Glutamatergic neuron (in vitro differentiated cells): ENCODE results near the gene SIL1. TPM values are rescaled to one million over a fixed set of nuclear protein-coding genes. Genes with fewer than 3 reads are reported as not detected.

ENCODE experiments used
- DNase-seq: peaks from one replicate; pipeline ENCODE4 v3.0.0; 2022
- H3K27ac Mint-ChIP-seq: one replicate; pipeline ENCODE4 v1.8.0; 2020; ENCODE audit warnings: mild to moderate bottlenecking, mixed read lengths, inconsistent platforms; ENCODE audit not compliant: unreplicated experiment
- H3K27me3 Mint-ChIP-seq: one replicate; pipeline ENCODE4 v1.8.0; 2020; ENCODE audit warnings: mild to moderate bottlenecking, moderate library complexity, mixed read lengths, inconsistent platforms; ENCODE audit not compliant: unreplicated experiment
- H3K36me3 Mint-ChIP-seq: one replicate; pipeline ENCODE4 v1.8.0; 2020; ENCODE audit warnings: mild to moderate bottlenecking, mixed read lengths, inconsistent platforms; ENCODE audit not compliant: unreplicated experiment
- H3K4me1 Mint-ChIP-seq: one replicate; pipeline ENCODE4 v1.8.0; 2020; ENCODE audit warnings: mild to moderate bottlenecking, low read depth, mixed read lengths, inconsistent platforms; ENCODE audit not compliant: unreplicated experiment
- H3K4me3 Mint-ChIP-seq: one replicate; pipeline ENCODE4 v1.8.0; 2020; ENCODE audit warnings: mild to moderate bottlenecking, mixed read lengths, inconsistent platforms; ENCODE audit not compliant: unreplicated experiment
- H3K9me3 Mint-ChIP-seq: one replicate; pipeline ENCODE4 v1.8.0; 2020; ENCODE audit warnings: mild to moderate bottlenecking, moderate library complexity, mixed read lengths, inconsistent platforms; ENCODE audit not compliant: unreplicated experiment
- CTCF ChIP-seq: fragments of 200-600 bp; sonication (generic); IDR thresholded peaks from one replicate; pipeline ENCODE4 v1.5.0; 2021; ENCODE audit not compliant: partially characterized antibody, unreplicated experiment
- total RNA-seq: library from RNA; stranded (reverse); fragmentation: NEBNext Ultra II Directional; extraction: Animal tissue kit (Norgen Biotek cat#: 25700); gene quantifications from one replicate; pipeline ENCODE4 v1.2.1, GENCODE V29; 2021; ENCODE audit not compliant: unreplicated experiment

SIL1 gene
- total RNA-seq, 1 donor from 2014 or later, result 15.9 TPM

GRCh38 chr5:138974227-138975063, 223.7 kb downstream of the SIL1 start:
- peak overlapping the region; percentile 4 for H3K27ac Mint-ChIP-seq
- no peak for DNase-seq
- peaks cover 11% of the 10 kb centered on the region for H3K9me3 Mint-ChIP-seq

DNA sequence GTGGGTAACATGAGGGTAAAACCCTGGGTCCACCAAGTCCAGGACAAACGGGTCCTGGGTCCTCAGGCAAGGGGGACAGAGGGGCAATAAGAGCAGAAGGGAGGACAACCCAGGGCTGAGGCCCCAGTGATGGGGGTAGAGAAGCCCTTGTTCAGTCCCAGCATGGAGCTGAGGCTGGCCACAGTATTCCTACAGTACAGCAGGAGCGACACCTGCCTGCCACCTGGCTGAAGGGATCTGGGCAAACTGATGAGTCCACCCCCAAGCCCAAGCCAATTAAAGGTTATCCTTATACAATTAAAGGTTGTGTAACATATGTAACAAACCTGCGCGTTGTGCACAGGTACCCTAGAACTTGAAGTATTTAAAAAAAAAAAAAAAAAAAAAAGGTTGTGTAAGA, 225.3 kb downstream of the SIL1 start:
- Mint-ChIP-seq H3K4me1 (peaks cover 51% of the 10 kb centered on the region), H3K27me3 (peaks cover 4% of the 10 kb centered on the region), H3K9me3 (peaks cover 13% of the 10 kb centered on the region), H3K4me3 (no peak overlapping the region), H3K27ac (peak overlapping the region; percentile 91), H3K36me3 (peaks cover 3% of the 10 kb centered on the region)
- TF ChIP-seq CTCF, result no peak
- DNase-seq, result no peak

More at GRCh38 chr5:138974227-138975063, 223.7 kb downstream of the SIL1 start:
- Mint-ChIP-seq H3K4me1 (peaks cover 38% of the 10 kb centered on the region), H3K27me3 (peaks cover under 1% of the 10 kb centered on the region), H3K4me3 (no peak overlapping the region), H3K36me3 (peaks cover 4% of the 10 kb centered on the region)
- TF ChIP-seq CTCF, result no peak

DNA sequence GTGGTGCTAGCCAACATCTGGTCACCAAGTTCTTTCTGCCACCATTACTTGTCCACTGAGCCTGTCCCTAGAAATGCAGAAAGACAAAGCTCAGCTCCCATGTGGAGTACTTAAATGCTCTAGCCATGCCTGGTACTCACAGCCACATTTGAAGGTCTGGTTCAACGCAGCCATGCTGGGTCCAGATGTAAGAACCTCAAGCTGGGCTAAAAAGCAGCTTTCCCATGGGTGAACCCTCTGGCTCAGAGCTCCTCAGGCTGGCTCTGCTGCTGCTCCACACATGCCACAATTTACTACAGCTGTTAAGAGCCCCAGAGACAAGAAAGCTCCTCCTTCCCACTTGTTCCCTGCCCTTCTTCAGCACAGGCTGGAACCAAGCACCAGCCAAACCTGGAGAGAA, 225.9 kb downstream of the SIL1 start:
- Mint-ChIP-seq H3K4me3 (peak overlapping the region; percentile 60), H3K4me1 (peaks cover 53% of the 10 kb centered on the region), H3K27me3 (peaks cover 4% of the 10 kb centered on the region), H3K36me3 (no peaks in the 10 kb centered on the region), H3K27ac (peak overlapping the region; percentile 91), H3K9me3 (peaks cover 13% of the 10 kb centered on the region)
- TF ChIP-seq CTCF, result no peak
- DNase-seq, result no peak

GRCh38 chr5:138969323-138970002, 228.7 kb downstream of the SIL1 start:
- Mint-ChIP-seq H3K27ac (peak overlapping the region; percentile 85), H3K4me1 (peaks cover 68% of the 10 kb centered on the region), H3K4me3 (peak overlapping the region; percentile 49), H3K27me3 (peaks cover 4% of the 10 kb centered on the region), H3K9me3 (peaks cover 15% of the 10 kb centered on the region), H3K36me3 (no peaks in the 10 kb centered on the region)
- DNase-seq, result no peak
- TF ChIP-seq CTCF, result no peak

DNA sequence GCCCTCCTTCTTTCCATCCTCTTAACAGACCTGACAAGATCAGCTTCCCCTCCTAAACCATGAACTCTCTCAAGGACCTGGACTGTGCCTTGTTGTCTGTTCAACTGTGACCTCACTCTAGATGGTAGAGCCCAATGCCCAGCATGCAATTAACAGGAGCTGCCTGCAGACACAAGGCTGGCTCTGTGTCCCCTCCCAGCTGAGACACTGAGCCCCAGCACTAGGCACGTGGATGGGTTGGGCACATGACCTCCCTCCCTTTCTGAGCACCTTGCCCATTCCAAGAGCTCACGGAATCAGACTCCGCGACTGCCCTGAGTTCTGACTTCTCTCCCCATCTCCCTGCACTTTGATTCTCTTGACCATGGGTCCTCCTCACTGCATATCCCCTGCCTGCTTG, 229.6 kb downstream of the SIL1 start:
- Mint-ChIP-seq H3K4me3 (no peak overlapping the region), H3K4me1 (peaks cover 63% of the 10 kb centered on the region), H3K9me3 (peaks cover 13% of the 10 kb centered on the region), H3K27ac (peak overlapping the region; percentile 14), H3K36me3 (no peaks in the 10 kb centered on the region), H3K27me3 (peaks cover 4% of the 10 kb centered on the region)
- TF ChIP-seq CTCF, result no peak
- no peak for DNase-seq
